Right forelimb (tissue), 1 donor: Measurements from ENCODE around the gene ETV2.
"Not testable (repeated sequence)": the region's sequence is repeated elsewhere in the genome, so short reads cannot be mapped to it uniquely, and the experiment has no call there.

Experiments
- DNase-seq: peaks from one replicate; pipeline ENCODE4 v3.0.0-alpha.2; 2018

The ETV2 gene

DNA sequence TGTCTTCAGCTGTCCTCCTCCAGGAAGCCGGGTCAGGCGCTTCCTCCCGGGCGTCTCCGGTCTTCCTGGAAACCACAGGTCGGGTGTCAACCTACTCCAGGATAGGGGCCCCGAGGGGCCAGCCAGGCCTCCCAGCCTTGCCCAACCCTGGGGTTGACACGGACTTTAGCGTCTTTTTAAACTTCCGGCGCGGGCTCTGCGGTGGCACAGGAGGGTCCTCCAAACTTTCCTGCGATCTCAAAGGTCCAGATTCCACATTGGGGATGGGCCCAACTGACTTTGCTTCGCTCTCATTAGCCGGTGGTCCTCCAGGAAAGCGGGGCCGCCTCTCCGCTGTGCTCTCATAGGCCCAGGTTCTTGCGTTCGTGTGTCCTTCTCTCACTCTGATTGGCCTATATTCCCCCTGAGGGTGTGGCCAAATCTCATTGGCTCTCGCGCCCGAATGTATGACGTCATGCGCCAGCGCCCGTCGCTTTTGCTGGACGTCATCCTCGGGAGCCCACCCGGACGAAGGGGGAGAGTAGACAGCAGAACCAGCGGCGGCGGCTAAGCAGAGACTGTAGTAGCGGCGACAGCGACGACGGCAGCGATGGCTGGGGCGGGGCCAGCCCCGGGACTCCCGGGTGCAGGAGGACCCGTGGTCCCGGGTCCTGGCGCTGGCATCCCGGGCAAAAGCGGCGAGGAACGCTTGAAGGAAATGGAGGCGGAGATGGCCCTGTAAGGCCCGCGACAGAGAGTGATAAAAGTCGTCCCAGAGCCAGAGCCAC lies 12.8 kb upstream of the ETV2 start, which contains the start of gene RBM42:
RBM42 (plus strand) TSS at position 472 of the 767 bp plus-strand sequence; CDS start at position 590, 118 bp downstream.
- DNase-seq: peak; percentile 99

DNA sequence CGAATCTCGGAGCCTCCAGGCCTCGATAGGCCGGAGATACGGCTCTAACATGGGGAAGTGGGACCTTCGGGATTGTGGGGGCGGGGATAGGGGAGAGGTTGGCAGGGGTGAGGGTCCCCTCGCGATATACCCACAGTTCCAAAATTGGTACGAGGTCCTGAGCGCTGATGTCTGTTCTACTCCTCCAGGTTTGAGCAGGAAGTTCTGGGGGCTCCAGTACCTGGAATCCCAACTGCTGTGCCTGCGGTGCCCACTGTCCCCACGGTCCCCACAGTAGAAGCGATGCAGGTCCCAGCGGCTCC lies 12.3 kb upstream of the ETV2 start:
- DNase-seq: no peak

DNA sequence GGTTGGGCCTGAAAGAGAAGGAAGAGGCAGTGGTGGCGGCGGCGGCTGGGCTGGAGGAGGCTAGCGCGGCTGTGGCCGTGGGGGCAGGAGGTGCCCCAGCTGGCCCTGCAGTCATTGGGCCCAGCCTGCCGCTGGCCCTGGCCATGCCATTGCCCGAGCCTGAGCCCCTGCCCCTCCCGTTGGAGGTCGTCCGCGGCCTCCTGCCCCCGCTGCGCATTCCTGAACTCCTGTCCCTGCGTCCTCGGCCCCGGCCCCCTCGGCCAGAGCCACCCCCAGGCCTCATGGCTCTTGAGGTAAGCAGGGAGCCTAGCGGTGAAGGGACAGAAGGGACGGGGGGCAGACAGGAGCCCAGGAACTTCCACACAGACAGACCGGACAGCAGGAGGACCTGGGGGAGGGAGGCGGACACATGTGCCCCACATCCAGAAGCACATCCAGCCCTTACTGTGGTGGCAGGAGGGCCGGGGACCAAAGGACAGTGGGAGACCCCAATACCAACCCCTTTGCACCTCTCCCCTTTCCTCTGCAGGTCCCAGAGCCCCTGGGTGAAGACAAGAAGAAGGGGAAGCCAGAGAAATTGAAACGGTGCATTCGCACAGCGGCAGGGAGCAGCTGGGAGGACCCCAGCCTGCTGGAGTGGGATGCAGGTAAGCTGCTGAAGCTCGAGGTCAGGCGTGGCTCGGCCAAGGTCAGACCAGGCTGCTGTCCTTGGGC lies 7.7 kb upstream of the ETV2 start:
- DNase-seq: no peak

DNA sequence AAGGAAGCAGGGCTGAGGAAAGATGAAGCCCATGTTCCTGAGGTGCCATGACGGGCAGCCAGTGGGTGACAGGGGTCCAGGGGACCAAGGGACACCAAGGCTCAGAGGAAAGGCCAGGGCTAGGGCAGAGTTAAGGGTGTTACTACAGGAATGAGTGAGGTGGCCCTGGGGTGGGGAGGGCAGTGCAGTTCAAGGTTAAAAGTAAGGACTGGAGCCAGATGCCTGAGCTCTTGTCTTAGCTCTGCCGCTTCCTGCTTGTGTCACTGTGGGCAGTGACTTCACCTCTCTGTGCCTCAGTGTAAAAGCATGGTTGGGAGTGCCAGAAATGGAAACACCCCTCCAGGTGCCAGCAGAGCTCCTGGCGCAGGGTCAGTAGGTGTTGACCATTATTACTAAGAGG lies 4.9 kb upstream of the ETV2 start:
- no peak for DNase-seq

DNA sequence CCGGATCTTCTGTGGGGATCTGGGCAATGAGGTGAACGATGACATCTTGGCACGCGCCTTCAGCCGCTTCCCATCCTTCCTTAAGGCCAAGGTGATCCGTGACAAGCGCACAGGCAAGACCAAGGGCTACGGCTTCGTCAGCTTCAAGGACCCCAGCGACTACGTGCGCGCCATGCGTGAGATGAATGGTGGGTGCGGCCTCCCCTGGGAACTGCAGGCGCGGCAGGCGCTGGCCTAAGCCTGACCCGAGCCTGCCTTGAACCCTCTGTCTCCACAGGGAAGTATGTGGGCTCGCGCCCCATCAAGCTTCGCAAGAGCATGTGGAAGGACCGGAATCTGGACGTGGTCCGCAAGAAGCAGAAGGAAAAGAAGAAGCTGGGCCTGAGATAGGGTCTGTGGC lies 4.4 kb upstream of the ETV2 start:
- no peak for DNase-seq

DNA sequence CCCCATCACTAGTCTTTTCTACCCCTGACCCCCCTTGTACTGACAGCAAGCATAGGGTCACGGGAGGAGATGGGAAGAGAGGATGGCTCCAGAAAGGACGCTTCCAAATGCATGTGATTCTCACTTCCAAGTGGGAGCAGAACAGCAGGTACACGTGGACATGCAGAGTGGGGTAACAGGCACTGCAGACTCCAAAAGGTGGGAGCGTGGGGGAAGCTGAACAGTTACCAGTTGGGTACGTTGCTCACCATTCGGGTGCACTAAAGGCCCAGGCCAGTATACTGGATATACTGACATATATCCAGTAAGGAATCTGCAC lies 2.3 kb upstream of the ETV2 start:
- no peak for DNase-seq

DNA sequence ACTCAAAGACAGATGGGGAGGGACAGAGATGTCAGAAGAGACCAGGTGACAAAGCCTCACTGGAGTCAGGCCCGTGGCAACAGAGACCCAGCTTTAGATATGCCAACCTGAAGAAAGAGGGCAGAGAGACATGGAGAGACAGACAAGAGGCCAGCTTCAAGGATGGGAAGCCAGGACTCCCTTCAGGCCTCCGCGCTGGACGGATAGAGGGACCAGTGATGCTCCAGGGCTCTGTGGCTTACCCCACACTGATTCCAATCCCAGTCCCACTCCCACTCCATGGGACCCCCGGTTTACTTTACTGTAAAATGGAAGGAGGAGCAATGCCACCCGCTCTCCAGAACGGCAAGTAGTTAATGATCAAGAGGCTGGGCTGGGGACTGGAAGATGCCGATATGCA lies 1.7 kb upstream of the ETV2 start:
- DNase-seq: no peak

DNA sequence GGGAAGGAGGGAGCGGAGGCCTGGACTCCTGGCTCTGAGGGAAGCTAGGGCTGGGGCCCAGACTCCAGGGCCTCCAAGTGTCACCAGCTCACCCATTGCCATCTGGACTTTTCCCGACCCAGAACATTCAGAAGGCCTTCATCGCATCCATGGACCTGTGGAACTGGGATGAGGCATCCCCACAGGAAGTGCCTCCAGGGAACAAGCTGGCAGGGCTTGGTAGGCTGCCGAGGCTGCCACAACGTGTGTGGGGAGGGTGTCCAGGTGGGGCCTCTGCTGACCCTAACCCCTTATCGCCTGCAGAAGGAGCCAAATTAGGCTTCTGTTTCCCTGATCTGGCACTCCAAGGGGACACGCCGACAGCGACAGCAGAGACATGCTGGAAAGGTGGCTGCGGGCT lies 767 bp downstream of the ETV2 start:
- no peak for DNase-seq

DNA sequence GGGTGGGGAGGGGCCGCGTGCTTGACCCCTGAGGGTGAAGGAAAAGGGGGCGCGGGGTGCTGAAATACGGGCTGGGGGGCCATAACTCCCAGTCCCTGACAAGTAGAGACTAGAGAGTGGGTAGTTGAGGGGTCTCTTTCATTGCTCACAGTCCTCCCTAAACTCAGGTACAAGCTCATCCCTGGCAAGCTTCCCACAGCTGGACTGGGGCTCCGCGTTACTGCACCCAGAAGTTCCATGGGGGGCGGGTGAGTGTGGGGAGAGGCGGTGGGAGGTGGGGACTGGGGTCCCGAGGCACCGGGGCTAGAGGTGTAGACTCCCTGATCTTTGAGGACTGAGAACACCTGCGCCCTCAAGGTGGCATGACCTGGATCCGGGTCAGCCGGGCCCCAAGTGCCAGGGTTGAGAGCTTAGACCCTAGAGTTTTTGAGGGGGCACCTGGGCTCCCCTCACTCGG lies 1.3 kb downstream of the ETV2 start:
- DNase-seq: no peak

DNA sequence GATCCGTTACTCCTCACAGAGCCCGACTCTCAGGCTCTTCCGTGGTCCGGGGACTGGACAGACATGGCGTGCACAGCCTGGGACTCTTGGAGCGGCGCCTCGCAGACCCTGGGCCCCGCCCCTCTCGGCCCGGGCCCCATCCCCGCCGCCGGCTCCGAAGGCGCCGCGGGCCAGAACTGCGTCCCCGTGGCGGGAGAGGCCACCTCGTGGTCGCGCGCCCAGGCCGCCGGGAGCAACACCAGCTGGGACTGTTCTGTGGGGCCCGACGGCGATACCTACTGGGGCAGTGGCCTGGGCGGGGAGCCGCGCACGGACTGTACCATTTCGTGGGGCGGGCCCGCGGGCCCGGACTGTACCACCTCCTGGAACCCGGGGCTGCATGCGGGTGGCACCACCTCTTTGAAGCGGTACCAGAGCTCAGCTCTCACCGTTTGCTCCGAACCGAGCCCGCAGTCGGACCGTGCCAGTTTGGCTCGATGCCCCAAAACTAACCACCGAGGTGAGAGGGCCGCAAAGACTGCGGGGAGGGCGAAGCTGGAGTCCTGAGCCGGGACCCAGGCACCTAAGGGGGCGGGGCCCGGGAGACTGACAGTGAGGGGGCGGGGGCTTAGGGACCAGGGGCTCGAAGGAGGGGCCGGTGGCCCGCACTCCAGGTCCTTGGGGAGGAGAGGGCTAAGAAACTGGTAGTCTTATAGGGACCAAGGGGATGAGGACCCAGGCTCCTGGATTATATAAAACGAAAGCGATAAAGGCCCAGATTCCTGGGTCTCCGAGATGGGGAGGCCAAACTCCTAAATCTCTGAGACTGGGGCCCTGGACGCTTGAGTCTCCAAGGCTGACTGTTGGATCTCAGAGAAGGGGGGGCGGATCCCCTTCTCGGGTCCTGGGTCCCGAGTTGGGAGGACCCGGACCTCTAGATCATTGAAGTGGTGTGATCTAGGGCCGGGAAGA lies 2.0 kb downstream of the ETV2 start:
- peak; percentile 92 for DNase-seq

DNA sequence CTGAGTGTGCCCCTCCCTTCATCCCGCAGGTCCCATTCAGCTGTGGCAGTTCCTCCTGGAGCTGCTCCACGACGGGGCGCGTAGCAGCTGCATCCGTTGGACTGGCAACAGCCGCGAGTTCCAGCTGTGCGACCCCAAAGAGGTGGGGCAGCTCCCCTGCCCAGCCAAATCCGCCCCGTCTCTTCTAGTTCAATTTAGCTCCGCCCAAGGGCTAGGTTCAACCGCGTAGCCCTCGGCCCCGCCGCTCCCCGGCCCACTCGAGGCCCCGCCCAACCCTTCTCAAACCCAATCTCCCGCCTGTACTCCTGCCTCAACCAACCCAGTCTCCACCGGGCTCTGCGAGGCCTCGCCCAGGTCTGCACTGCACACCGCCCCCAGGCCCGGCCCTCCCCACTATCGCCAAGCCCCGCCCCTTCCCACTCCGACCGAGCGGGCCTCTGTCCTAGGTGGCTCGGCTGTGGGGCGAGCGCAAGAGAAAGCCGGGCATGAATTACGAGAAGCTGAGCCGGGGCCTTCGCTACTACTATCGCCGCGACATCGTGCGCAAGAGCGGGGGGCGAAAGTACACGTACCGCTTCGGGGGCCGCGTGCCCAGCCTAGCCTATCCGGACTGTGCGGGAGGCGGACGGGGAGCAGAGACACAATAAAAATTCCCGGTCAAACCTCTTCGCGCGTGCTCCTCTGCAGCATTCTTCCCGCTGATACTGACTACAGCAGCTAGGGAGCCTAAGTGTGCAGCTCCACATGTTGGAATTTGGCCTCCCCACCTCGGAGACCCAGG lies 2.9 kb downstream of the ETV2 start:
- DNase-seq: peak; percentile 93

DNA sequence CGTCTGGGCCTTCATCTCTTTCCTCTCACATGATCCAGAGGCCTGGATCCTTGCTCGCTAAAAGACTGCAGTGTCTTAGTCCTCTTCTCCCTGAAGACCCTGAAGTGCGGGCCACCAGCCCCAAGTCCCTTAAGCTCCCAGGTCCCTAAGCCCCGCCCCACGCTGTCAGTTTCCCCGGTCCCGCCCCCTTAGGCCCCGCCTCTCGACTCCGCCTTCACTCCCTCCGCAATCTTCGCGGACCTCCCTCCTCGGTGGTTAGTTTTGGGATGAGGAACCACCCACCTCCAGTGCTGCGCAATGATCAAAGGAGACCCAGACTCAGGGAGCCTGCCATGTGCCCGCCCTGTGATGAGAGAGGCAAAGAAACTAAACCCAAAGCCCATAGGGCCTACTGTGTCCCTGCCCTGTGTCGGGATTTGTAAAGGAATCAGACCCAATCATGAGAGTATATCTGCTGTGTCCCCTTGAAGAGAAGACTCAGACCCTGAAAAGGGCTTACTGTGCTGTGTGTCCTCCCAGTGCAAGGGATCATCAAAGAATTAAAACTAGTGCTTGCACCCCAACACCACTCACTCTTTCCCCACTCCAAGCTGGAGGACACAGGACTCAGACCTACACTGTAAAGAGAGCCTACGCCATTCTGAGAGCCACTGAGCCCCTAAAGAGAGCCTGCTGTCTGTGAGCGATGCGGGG lies 3.6 kb downstream of the ETV2 start:
- DNase-seq: peak; percentile 81

DNA sequence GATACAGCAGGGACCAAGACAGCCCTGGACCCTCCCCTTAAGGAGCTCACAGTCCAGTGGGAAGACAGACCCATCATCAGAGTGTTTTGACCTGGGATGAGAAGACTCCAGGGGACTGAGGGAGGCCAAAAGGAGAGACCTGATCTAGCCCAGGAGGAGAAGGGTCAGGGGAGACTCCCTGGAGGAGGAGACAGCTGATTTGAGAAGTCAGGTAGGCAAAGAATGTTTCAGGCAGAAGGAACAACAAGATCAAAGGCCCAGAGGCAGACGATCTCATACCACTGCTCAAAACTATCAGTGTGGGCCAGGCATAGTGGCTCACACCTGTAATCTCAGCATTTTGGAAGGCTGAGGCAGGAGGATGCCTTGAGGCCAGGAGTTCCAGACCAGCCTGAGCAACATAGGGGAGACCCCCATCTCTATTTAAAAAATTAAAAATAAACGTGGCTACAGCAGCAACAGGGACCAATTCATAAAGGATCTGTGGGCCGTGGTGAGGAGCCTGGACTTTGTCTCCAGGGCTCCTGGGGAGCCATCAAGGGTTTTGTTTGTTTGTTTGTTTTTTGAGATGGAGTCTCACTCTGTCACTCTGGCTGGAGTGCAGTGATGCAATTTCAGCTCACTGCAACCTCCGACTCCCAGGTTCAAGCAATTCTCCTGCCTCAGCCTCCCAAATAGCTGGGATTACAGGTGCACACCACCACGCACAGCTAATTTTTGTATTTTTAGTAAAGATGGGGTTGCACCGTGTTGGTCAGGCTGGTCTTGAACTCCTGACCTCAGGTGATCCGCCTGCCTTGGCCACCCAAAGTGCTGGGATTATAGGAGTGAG lies 4.4 kb downstream of the ETV2 start:
- no peak for DNase-seq

DNA sequence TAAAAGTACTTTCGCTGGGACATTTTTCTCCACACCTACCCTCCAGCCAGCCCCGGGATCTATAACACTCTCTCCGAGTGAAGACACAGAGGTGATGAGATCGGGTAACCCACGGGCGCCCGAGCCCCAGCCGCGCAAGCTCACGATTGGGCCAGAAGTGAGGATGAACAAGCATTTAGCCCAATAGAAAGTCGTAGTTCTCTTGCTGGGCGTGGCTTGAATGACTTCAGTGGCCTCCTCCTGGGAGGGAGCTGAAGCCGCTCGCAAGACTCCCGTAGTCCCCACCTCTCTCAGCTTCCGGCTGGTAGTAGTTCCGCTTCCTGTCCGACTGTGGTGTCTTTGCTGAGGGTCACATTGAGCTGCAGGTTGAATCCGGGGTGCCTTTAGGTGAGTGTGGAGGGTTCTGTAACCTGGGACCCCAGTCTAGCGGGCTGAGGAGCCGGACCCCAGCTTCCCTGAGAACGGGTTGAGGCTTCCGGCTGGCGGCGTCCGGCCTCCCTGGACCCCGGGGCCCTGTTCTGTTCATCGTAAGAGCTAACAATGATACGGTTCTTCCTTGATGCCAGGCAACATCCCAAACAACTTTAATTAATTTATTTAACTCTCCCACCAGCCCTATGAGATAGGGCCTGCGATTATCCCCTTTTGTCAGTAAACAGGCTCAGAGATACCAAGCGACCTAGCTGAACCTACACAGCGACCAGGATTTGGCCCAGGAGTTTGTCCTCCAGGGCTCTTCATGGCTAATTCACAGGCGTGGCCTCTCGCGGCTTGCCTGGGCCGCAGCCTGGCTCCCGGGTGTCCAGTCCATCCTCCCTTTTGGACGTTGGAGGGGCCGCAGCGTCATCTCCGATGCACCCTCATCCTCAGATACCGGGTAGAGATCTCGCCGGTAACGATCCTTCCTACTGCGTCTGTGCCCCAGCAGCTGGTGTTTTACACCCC lies 6.7 kb downstream of the ETV2 start, which contains the start of gene COX6B1:
COX6B1 (plus strand) TSS at position 307 of the 945 bp plus-strand sequence. CDS start 2,921 bp downstream, outside the sequence.
- peak; percentile 91 for DNase-seq

DNA sequence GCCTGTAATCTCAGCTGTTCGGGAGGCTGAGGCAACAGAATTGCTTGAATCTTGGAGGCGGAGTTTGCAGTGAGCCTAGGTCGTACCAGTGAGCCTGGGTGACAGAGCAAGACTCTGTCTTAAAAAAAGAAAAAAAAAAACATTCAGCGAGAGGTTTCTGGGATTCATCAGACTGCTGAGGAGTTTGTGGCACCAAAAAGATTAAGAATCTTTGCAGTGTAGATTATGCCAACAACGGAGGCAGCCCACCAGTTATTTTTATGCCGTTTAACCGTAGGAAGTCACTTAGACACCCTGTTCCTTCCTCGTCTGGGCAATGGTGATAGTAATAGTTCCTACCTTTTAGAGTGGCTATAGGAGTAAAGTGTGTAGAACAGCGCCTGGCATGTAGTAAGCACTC lies 9.0 kb downstream of the ETV2 start:
- no peak for DNase-seq

DNA sequence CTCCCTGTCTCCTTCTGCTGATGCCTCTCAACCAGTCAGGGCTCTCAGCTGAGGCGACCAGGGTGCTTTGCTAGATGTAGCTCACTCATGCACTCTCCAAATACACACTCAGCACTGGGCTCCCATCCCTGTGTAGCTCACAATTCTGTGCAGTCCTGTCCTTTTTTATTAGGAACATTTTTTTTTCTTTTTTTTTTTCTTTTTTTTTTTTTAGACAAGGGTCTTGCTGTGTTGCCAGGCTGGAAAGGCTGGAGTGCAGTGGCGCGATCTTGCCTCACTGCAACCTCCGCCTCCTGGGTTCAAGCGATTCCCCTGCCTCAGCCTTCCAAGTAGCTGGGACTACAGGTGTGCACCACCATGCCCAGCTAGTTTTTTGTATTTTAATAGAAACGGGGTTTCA lies 13.3 kb downstream of the ETV2 start:
- not testable (repeated sequence) for DNase-seq

DNA sequence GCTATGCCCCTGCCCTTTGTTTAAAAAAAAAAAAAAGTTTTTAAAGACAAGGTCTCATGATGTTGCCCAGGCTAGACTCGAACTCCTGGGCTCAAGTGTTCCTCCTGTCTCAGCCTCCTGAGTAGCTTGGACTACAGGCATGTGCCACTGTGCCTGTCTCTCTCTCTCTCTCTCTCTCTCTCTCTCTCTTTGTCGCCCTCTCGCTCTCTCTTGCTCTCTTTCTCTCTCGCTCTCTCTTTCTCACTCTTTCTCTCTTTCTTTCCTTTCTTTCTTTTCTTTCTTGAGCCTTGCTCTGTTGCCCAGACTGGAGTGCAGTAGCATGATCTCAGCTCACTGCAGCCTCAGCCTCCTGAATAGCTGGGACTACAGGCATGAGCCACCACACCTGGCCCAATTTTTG lies 14.1 kb downstream of the ETV2 start:
- DNase-seq: no peak

DNA sequence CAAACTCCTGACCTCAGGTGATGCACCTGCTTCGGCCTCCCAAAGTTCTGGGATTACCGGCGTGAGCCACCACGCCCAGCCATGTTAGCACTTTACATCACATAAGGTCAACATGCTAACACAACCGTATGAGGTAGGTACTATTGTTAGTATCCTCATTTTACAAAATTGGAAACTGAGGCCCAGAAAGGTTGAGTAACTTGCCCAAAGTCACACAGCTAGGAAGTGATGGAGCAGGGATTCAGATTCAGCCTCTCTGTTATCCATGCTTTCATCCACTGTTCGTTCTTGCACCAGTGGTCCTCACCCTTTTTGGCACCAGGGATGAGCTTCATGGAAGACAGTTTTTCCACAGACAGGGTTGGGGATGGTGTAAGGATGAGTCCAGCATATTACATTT lies 15.2 kb downstream of the ETV2 start:
- DNase-seq: no peak

DNA sequence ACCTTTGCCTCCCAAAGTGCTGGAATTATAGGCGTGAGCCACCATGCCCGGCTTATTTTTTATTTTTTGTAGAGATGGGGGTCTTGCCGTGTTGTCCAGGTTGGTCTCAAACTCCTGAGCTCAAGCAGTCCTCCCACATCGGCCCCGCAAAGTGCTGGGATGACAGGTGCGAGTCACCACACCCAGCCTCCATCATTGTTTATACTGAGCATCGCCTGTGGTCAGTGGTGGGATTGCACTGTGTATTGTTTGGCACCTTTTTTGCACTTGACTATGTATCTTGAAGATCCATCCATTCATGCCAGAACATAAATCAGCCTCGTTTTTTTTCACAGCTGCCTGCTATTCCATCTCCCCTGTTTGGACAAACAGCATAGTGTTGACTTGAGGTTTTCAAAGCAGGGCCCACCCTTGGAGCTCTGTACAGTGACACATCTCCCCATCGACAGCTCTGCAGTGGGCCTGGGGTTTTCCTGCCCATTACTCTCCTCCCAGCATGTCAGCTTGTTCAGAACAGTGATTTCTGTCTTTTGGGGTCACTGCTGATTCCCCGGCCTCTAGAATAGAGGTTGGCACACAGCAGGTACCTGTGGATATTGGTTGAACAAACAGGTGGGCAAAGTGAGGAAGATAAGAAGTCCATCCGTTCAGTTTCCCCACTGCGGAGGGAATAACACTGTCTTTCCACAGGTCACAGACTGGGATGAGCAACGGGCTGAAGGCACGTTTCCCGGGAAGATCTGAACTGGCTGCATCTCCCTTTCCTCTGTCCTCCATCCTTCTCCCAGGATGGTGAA lies 16.6 kb downstream of the ETV2 start:
- DNase-seq: no peak
